ENCODE data around the gene VMP1.
"Not testable (repeated sequence)": the region's sequence is repeated elsewhere in the genome, so short reads cannot be mapped to it uniquely, and the experiment has no call there.

Gene VMP1

GRCh38 chr17:59712862-59713261 is 5.4 kb downstream of the VMP1 start:
- DNase-seq, result no peak

GRCh38 chr17:59714255-59714654 is 6.8 kb downstream of the VMP1 start:
- DNase-seq, result no peak

GRCh38 chr17:59716427-59716826 is 9.0 kb downstream of the VMP1 start:
- no peak for DNase-seq

- no peak for DNase-seq
Measured at GRCh38 chr17:59719526-59719925, 12.1 kb downstream of the VMP1 start.

GRCh38 chr17:59722623-59723022 is 15.2 kb downstream of the VMP1 start:
- no peak for DNase-seq

GRCh38 chr17:59723041-59723440 is 15.6 kb downstream of the VMP1 start:
- DNase-seq, result no peak

- DNase-seq, result no peak
Measured at GRCh38 chr17:59723607-59724006, 16.2 kb downstream of the VMP1 start.

- DNase-seq, result no peak
Measured at GRCh38 chr17:59725691-59726090, 18.2 kb downstream of the VMP1 start.

GRCh38 chr17:59727817-59728533 is 20.5 kb downstream of the VMP1 start:
- DNase-seq, result no peak

GRCh38 chr17:59730268-59730834 is 22.9 kb downstream of the VMP1 start:
- DNase-seq, result no peak

- no peak for DNase-seq
Measured at GRCh38 chr17:59733697-59734096, 26.2 kb downstream of the VMP1 start.

GRCh38 chr17:59734226-59734625 is 26.8 kb downstream of the VMP1 start:
- no peak for DNase-seq

GRCh38 chr17:59737324-59737723 is 29.9 kb downstream of the VMP1 start:
- no peak for DNase-seq

GRCh38 chr17:59743842-59744241 is 36.4 kb downstream of the VMP1 start:
- no peak for DNase-seq

- DNase-seq, result no peak
Measured at GRCh38 chr17:59745040-59745439, 37.6 kb downstream of the VMP1 start.

- DNase-seq, result no peak
Measured at GRCh38 chr17:59746849-59747445, 39.5 kb downstream of the VMP1 start.

- no peak for DNase-seq
Measured at GRCh38 chr17:59748591-59748990, 41.1 kb downstream of the VMP1 start.

GRCh38 chr17:59751955-59752413 is 44.5 kb downstream of the VMP1 start:
- DNase-seq, result no peak

- no peak for DNase-seq
Measured at GRCh38 chr17:59752446-59752845, 45.0 kb downstream of the VMP1 start.

GRCh38 chr17:59752922-59753321 is 45.5 kb downstream of the VMP1 start:
- no peak for DNase-seq

GRCh38 chr17:59753522-59754467 is 46.3 kb downstream of the VMP1 start:
- DNase-seq, result no peak

- DNase-seq, result no peak
Measured at GRCh38 chr17:59754552-59754951, 47.1 kb downstream of the VMP1 start.

- not testable (repeated sequence) for DNase-seq
Measured at GRCh38 chr17:59755069-59755468, 47.6 kb downstream of the VMP1 start.

Measured in effector CD8-positive, alpha-beta T cell (primary cell).